Left cardiac atrium (tissue), 4 donors: ENCODE results near the gene FMNL2. TPM values are rescaled to one million over a fixed set of nuclear protein-coding genes. Genes with fewer than 3 reads are reported as not detected.
"Not testable (repeated sequence)": the region's sequence is repeated elsewhere in the genome, so short reads cannot be mapped to it uniquely, and the experiment has no call there.

Experiments
- ATAC-seq, 2 donors: fragments of 200-7000 bp; cut with Tn5 transposase; one replicate each; pipeline ENCODE4 v1.9.1; 2020; ENCODE audit warnings: mild to moderate bottlenecking in 2 of 2, moderate library complexity in 2 of 2
- DNase-seq: peaks from one replicate; pipeline ENCODE4 v3.0.0-alpha.2; 2020
- intact Hi-C, 2 donors: fragments of 100-400 bp; cut with DNase I; formaldehyde crosslinking; loops; one replicate each; pipeline versions ENCODE4 v1.14.1 to v1.15.1; 2022 to 2023
- total RNA-seq, 2 donors: library from RNA; stranded (reverse); fragmentation: NEBNext Ultra II Directional; extraction: Animal tissue kit (Norgen Biotek cat#: 25700); gene quantifications; one replicate each; pipeline ENCODE4 v1.2.1, GENCODE V29; 2021
- donor health status: DM: no; HTN: yes; CAD: no.
- donor health status: DM: no; HTN: yes; CAD: no; lungs with severe emphysema.
- donor health status: DM: yes; HTN: yes; CAD: no.
- donor health status: Dilated cardiomyopathy.

Gene FMNL2
- total RNA-seq, 2 donors from 2014 or later: 11.3 to 16.6 TPM

- DNase-seq: no peak
- intact Hi-C loops: no loop called here
- ATAC-seq: no peak
These were observed 29.0 kb downstream of the FMNL2 start for GRCh38 chr2:152363936-152364335.

DNA sequence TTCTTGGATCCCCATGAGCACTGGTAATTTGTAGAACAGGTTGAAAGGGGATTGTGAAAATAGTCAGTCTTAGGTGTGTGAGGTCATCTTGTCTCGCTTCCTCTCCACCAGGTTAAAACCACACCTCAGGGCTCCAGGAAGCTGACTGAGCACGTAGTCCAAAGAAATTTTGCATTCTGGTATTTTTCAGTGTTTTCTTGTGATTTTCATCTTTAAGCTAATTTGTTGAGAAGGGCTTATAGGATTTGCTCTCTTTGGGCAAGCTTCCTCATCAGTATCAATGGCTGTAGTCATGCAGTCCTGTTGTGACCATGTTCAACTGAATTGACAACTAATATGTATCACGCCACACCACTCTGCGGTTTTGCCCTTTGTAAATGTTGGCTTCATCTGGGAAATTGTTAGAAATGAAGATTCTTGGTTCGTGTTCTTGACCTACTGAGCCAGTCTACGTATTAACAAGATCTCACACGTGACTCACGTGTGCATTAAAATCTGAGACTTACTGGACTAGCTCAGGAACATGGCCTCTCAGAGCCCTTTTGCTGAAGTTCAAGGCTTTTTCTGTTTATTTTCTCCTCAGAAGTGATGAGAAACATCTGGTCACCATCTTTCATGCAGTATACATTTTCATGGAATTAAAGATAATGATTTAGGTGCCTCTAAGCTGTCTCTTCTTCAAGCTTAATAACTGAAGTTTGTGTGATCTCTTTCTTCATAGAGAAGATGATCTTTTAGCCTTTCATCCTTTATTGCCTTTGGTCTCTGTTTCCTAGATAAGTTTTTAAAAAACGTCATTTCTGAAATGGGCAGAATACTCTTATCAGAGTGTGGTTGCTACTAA is 32.8 kb downstream of the FMNL2 start:
- intact Hi-C loops: no loop called here
- ATAC-seq (no peak), DNase-seq (no peak)

DNA sequence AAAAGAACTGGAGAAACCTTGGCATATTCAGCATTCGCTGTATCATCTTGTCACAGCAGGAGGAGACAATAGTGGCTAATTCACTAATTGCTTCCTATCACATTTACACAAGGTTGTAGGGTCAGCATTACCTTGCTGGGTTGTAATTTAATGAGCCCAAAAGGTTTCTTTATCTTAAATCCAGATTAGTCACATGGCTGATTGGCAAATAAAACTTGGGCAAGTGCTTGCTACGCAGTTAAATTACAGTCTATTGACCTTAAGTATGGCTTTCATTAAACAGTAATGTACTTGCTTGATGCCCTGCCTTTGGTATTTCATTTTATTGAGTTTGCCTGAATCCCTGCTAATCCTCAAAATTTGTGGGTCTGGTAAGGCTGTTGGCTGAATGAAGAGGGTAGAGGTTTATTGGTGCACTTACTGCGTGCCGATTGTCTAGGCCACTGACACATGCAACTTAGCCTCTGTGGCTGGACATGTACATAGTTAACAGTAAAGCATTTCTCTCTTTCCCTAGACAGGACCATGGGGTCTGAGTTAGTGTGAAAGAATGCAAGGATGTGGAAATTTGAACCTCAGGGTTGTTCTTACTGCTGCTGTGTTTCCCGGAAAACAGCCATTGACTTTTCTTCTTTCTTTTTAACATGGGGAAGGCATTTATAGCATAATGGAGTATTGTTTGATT is 34.3 kb downstream of the FMNL2 start:
- ATAC-seq: no peak
- intact Hi-C loops: no loop called here

DNA sequence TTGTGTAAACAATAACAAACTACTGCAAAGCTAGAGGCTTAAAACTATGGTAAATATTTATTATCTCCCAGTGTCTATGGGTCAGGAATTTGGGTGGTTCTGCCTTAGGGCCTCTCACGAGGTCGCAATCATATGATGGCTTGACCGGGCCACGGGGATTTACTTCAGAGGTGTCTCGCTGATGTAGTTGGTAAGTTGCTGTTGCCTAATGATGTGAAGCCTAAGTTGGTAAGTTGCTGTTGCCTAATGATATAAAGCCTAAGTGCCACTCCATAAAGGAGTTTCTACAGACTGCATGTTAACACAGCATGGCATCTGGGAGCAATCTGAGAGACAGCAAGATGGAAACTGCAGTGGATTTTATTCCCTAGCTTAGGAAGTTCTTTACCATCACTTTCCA is 35.8 kb downstream of the FMNL2 start:
- DNase-seq (no peak), ATAC-seq (no peak)
- intact Hi-C loops: no loop called here

More for the DNA sequence above, 34.3 kb downstream of the FMNL2 start:
- no peak for DNase-seq

- DNase-seq: no peak
- intact Hi-C loops: no loop called here
- ATAC-seq: no peak
These were observed 37.5 kb downstream of the FMNL2 start for GRCh38 chr2:152372438-152372984.

DNA sequence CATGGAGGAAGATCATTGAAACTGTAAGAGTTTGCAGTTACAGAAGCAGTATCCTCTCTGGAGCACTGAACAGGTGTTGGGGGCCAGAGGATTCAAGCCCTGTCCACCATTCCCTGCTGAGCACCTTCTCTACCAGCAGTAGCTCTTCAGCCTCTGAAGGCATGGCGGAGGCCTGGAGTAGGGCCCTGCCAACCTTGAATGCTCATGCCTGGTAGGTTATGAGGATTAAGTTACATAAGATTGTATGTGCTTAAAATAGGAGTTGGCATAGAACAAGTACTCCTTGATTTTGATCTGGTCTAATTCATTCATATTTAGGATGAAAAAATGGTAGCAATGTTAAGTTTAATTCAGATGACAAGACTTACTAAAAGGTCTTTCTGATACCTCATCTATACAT is 40.2 kb downstream of the FMNL2 start:
- intact Hi-C loops: no loop called here
- DNase-seq: no peak
- no peak for ATAC-seq

GRCh38 chr2:152376385-152376784 is 41.4 kb downstream of the FMNL2 start:
- ATAC-seq (no peak), DNase-seq (no peak)
- intact Hi-C loops: no loop called here

DNA sequence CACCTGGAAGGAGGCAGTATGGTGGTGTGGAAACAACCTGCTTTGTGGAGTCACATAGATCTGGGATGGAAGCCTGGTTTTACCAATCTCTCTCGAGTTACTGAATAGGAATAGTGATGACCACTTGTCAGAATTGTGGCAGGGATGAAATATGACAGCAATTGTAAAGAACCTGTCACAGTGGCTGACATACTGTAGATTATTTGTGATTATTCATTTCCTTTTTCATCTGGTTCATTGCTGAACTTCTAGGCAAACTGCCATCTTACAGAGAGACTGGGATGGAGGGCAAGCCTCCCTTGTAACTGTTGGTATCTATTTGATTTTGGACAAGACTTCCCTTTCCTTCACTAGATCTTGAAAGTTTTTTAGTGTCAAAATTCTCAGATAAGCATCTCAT is 42.0 kb downstream of the FMNL2 start:
- no peak for ATAC-seq
- intact Hi-C loops: no loop called here
- DNase-seq: no peak

- intact Hi-C loops: no loop called here
- DNase-seq (no peak), ATAC-seq (no peak)
These were observed 44.1 kb downstream of the FMNL2 start for GRCh38 chr2:152379089-152379488.

GRCh38 chr2:152380261-152381055 is 45.5 kb downstream of the FMNL2 start:
- ATAC-seq (no peak), DNase-seq (no peak)

GRCh38 chr2:152383702-152384101 is 48.7 kb downstream of the FMNL2 start:
- no peak for ATAC-seq
- intact Hi-C loops: no loop called here

More at GRCh38 chr2:152380261-152381055, 45.5 kb downstream of the FMNL2 start:
- intact Hi-C loops: no loop called here

GRCh38 chr2:152384992-152385391 is 50.0 kb downstream of the FMNL2 start:
- intact Hi-C loops: no loop called here
- ATAC-seq (no peak), DNase-seq (no peak)

More at GRCh38 chr2:152383702-152384101, 48.7 kb downstream of the FMNL2 start:
- DNase-seq: no peak

DNA sequence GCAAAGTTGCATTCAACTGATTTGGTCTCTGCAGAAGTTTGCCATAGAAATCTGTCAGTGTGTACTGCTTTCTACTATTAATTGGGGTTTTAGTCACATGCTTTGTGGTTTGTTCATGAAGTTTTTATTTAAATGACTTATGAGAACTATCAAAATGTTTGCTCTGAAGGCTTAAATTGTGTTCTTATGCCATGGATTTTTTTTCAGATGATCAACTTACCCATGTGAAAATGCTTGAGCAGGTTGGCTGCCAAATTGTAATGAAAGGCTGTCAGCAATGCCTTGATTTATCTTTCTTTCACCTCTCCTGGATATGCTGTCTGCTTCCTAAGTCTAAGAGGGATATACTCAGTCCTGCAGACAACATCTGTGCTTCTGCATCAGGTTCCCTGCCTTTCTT is 50.7 kb downstream of the FMNL2 start:
- ATAC-seq: no peak
- intact Hi-C loops: no loop called here
- no peak for DNase-seq

DNA sequence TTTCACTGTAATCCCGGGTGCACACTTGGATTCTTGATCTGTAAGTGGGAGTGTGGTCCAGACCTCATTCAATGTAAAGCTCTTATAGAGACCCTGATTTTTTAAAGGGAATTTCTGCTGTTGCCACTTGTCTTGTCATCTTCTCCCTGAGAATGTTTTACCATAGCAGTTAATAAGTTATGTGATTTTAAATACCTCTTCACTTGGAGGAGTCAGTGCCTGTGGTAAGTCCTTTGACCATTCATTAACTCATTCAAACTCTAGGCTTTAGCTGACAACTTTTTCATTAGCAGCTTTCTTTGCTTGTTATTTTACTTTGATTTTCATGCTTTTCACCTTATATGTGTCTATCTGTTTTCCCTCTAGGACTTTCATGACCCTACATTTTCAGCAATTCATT is 51.3 kb downstream of the FMNL2 start:
- intact Hi-C loops: no loop called here
- no peak for ATAC-seq
- no peak for DNase-seq

GRCh38 chr2:152387041-152387440 is 52.1 kb downstream of the FMNL2 start:
- ATAC-seq (no peak), DNase-seq (no peak)
- intact Hi-C loops: no loop called here

- ATAC-seq, intact Hi-C loops, DNase-seq: not testable (repeated sequence)
These were observed 53.3 kb downstream of the FMNL2 start for GRCh38 chr2:152388269-152388668.

- ATAC-seq: no peak
- intact Hi-C loops: no loop called here
- no peak for DNase-seq
These were observed 54.5 kb downstream of the FMNL2 start for GRCh38 chr2:152389483-152389882.

DNA sequence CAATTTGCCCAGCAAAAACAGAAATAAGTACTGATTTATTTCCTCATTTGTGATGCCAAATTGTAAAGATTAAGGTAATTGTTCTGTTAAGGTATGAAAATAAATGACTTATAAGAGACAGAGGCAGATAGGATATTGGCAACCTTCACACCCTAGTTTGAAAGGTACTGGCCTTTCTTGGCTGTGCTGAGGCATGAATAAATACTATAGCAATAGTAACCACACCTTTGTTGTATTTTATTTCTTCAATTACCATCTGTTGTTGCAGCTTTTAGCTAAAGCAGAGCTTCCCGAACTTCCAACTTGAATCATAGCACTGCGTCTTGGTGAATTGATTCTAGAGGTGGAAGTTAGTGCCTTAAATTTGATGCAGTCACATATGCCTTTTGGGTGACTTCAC is 55.9 kb downstream of the FMNL2 start:
- intact Hi-C loops: no loop called here
- DNase-seq (no peak), ATAC-seq (no peak)

DNA sequence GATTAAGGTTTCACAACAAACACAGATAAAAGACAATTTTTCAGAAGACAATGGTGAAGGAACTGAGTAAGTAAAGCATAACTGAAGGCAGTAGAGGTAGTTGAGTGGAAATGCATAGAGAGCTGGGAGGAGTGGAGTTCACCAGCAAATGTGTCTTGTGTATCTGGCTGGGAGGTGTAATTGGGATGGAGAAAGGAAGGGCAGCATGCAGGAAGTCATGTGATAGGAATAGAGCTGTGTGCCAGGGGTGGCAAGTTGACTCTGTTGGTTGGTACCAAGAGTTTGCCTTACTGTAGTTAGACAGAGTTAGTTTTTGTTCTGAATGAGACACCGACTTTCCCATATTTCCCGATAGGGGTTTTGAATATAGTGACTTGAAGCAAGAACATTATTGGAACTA is 56.3 kb downstream of the FMNL2 start:
- ATAC-seq (no peak), DNase-seq (no peak)
- intact Hi-C loops: no loop called here

DNA sequence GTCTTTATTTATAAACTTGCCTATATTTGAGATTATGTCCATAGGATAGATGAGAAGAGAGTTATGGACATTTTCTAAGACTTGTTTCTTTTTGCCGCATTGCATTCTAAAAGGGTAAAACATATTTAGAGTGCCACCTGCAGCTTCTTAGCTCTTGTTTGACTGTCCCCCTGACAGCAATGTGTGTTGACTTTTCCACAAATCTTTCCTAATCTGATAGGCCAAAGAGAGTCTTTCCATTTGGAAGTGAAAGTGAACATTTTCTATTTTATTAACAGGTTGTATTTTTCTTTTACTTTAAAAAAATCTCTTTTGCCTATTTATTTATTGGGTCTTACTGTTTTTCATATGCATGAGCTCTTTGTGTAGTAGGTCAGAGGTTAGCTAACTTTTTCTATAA is 58.4 kb downstream of the FMNL2 start:
- DNase-seq (no peak), ATAC-seq (no peak)
- intact Hi-C loops: no loop called here
